ENCODE measurements around the gene ERP44.

- no peak for TF ChIP-seq GATA2 (IDR thresholded peaks at IDR 0.05; ENCODE audit: low read depth, low read length)
- TF ChIP-seq GATA3 (IDR thresholded peaks at IDR 0.05; ENCODE audit: low read depth, low read length), result no peak
Measured at GRCh38 chr9:100091650-100092049, 7.2 kb downstream of the ERP44 start.
